Right atrium auricular region (tissue), 2 donors: ENCODE results near the gene IRS2. TPM values are rescaled to one million over a fixed set of nuclear protein-coding genes. Genes with fewer than 3 reads are reported as not detected.

ENCODE experiments used
- DNase-seq: peaks from one replicate; pipeline ENCODE4 v3.0.0-alpha.2; 2019; ENCODE audit warnings: low spot score
- H3K27ac ChIP-seq, 2 donors: fragments of 200-600 bp; sonication (generic); 1 replicate in 1 of 2; 2 replicates in 1 of 2; pipeline ENCODE4 v1.5.1; 2016 to 2019
- H3K27me3 ChIP-seq, 2 donors: fragments of 200-600 bp; sonication (generic); one replicate each; pipeline versions ENCODE4 v1.5.1 to v1.6.0; 2017 to 2019
- H3K36me3 ChIP-seq: fragments of 200-600 bp; sonication (generic); one replicate; pipeline ENCODE4 v1.5.1; 2016
- H3K4me1 ChIP-seq, 2 donors: fragments of 200-600 bp; sonication (generic); one replicate each; pipeline versions ENCODE4 v1.5.1 to v1.6.0; 2017 to 2019
- H3K4me3 ChIP-seq, 2 donors: fragments of 200-600 bp; sonication (generic); 1 replicate in 1 of 2; 2 replicates in 1 of 2; pipeline ENCODE4 v1.5.1; 2017 to 2019; ENCODE audit warnings: mild to moderate bottlenecking in 1 of 2, moderate library complexity in 1 of 2
- H3K9me3 ChIP-seq, 2 donors: fragments of 200-600 bp; sonication (generic); one replicate each; pipeline ENCODE4 v1.5.1; 2019
- CTCF ChIP-seq, 2 donors: fragments of 200-600 bp; sonication (generic); IDR thresholded peaks; one replicate each; pipeline ENCODE4 v1.5.1; 2019; ENCODE audit warnings: antibody characterized with exemption in 2 of 2
- total RNA-seq, 2 donors: library from RNA; depleted of rRNA; stranded (reverse); fragments of >200 nt; gene quantifications; one replicate each; pipeline ENCODE4 v1.1.0, GENCODE V29; 2016

IRS2 gene
- total RNA-seq, 2 donors from 2014 or later = 21.2 to 57.6 TPM

GRCh38 chr13:109712124-109712722 is 74.2 kb downstream of the IRS2 start:
- Histone ChIP-seq H3K27me3 (no peaks in the 10 kb centered on the region), H3K27ac (no peak overlapping the region), H3K36me3 (no peaks in the 10 kb centered on the region), H3K4me1 (no peaks in the 10 kb centered on the region), H3K9me3 (no peaks in the 10 kb centered on the region), H3K4me3 (no peak overlapping the region)
- DNase-seq = no peak
- TF ChIP-seq CTCF (IDR thresholded peaks at IDR 0.05) = no peak

- no peak overlapping the region for H3K27ac ChIP-seq
- no peaks in the 10 kb centered on the region for H3K36me3 ChIP-seq
- no peak for DNase-seq
- no peaks in the 10 kb centered on the region for H3K9me3 ChIP-seq
- H3K4me1 ChIP-seq = no peaks in the 10 kb centered on the region
- H3K27me3 ChIP-seq = no peaks in the 10 kb centered on the region
- TF ChIP-seq CTCF (IDR thresholded peaks at IDR 0.05) = no peak
- H3K4me3 ChIP-seq = no peak overlapping the region
These were observed 78.4 kb downstream of the IRS2 start for GRCh38 chr13:109707742-109708617.

GRCh38 chr13:109707044-109707741 is 79.2 kb downstream of the IRS2 start:
- Histone ChIP-seq H3K27ac (no peak overlapping the region), H3K4me3 (no peak overlapping the region), H3K9me3 (no peaks in the 10 kb centered on the region), H3K4me1 (no peaks in the 10 kb centered on the region), H3K36me3 (no peaks in the 10 kb centered on the region), H3K27me3 (no peaks in the 10 kb centered on the region)
- no peak for DNase-seq
- TF ChIP-seq CTCF (IDR thresholded peaks at IDR 0.05) = no peak

GRCh38 chr13:109706015-109706715 is 80.2 kb downstream of the IRS2 start:
- H3K4me1 ChIP-seq = no peaks in the 10 kb centered on the region
- H3K4me3 ChIP-seq = no peak overlapping the region
- no peak for TF ChIP-seq CTCF (IDR thresholded peaks at IDR 0.05)
- no peaks in the 10 kb centered on the region for H3K36me3 ChIP-seq
- H3K27me3 ChIP-seq = no peaks in the 10 kb centered on the region
- no peaks in the 10 kb centered on the region for H3K9me3 ChIP-seq
- DNase-seq = no peak
- no peak overlapping the region for H3K27ac ChIP-seq

- Histone ChIP-seq H3K4me1 (no peaks in the 10 kb centered on the region), H3K27me3 (no peaks in the 10 kb centered on the region), H3K27ac (peak overlapping the region in 1 of 2 donors; percentile 27), H3K9me3 (no peaks in the 10 kb centered on the region), H3K36me3 (no peaks in the 10 kb centered on the region), H3K4me3 (no peak overlapping the region)
- TF ChIP-seq CTCF (IDR thresholded peaks at IDR 0.05) = no peak
- DNase-seq = no peak
These were observed 81.4 kb downstream of the IRS2 start for GRCh38 chr13:109704771-109705635.
